Loucy (cell line): ENCODE results near the gene PNLIPRP1.

ENCODE experiments used
- H2AFZ ChIP-seq: fragments of 200-600 bp; sonication (generic); 2 replicates; pipeline ENCODE4 v1.6.0; 2016; ENCODE audit warnings: antibody characterized with exemption, mild to moderate bottlenecking, low read length, moderate library complexity
- H3F3A ChIP-seq: fragments of 200-600 bp; 2 replicates; pipeline ENCODE4 v1.6.0; 2016; ENCODE audit warnings: antibody characterized with exemption, low read depth, mild to moderate bottlenecking
- H3K27me3 ChIP-seq: fragments of 200-600 bp; sonication (generic); 2 replicates; pipeline ENCODE4 v1.6.1; 2014; ENCODE audit warnings: low read length, mild to moderate bottlenecking; ENCODE audit not compliant: insufficient read depth, poor library complexity, severe bottlenecking
- H3K36me3 ChIP-seq: fragments of 200-600 bp; sonication (generic); 2 replicates; pipeline ENCODE4 v1.6.1; 2016; ENCODE audit warnings: low read length; ENCODE audit not compliant: insufficient read depth
- H3K4me1 ChIP-seq: fragments of 200-600 bp; sonication (generic); 2 replicates; pipeline ENCODE4 v1.5.1; 2014; ENCODE audit warnings: low read length, mild to moderate bottlenecking; ENCODE audit not compliant: insufficient read depth, poor library complexity, severe bottlenecking
- H3K4me2 ChIP-seq: fragments of 200-600 bp; sonication (generic); 2 replicates; pipeline ENCODE4 v1.6.0; 2014; ENCODE audit warnings: antibody characterized with exemption, low read length, low read depth, mild to moderate bottlenecking; ENCODE audit not compliant: poor library complexity, severe bottlenecking
- H3K4me3 ChIP-seq: fragments of 200-600 bp; sonication (generic); 2 replicates; pipeline ENCODE4 v1.5.1; 2014; ENCODE audit warnings: low read length, mild to moderate bottlenecking, mixed read lengths; ENCODE audit not compliant: poor library complexity, severe bottlenecking
- H3K79me2 ChIP-seq: fragments of 200-600 bp; sonication (generic); 2 replicates; pipeline ENCODE4 v1.6.1; 2014; ENCODE audit warnings: low read length; ENCODE audit not compliant: insufficient read depth
- H3K9ac ChIP-seq: fragments of 200-600 bp; sonication (generic); 2 replicates; pipeline ENCODE4 v1.6.0; 2014; ENCODE audit warnings: mild to moderate bottlenecking, low read depth, low read length, moderate library complexity; ENCODE audit not compliant: poor library complexity, severe bottlenecking
- H3K9me2 ChIP-seq: fragments of 200-600 bp; sonication (generic); replicated peaks from 2 replicates; pipeline ENCODE4 v1.6.1; 2016; ENCODE audit warnings: low read depth, low read length, mixed read lengths
- H3K9me3 ChIP-seq: fragments of 200-600 bp; sonication (generic); 2 replicates; pipeline ENCODE4 v1.6.1; 2014; ENCODE audit warnings: mild to moderate bottlenecking, antibody characterized with exemption, low read length, low read depth; ENCODE audit not compliant: insufficient read depth
- H4K20me1 ChIP-seq: fragments of 200-600 bp; sonication (generic); 2 replicates; pipeline ENCODE4 v1.6.0; 2014; ENCODE audit warnings: antibody characterized with exemption, low read length, mild to moderate bottlenecking; ENCODE audit not compliant: insufficient read depth, poor library complexity, severe bottlenecking
- CTCF ChIP-seq: fragments of 200-600 bp; sonication (generic); conservative IDR thresholded peaks from 2 replicates; pipeline ENCODE4 v1.5.1; 2014; ENCODE audit warnings: mild to moderate bottlenecking, antibody characterized with exemption, low read length
- EZH2phosphoT487 ChIP-seq: fragments of 200-600 bp; IDR thresholded peaks from 2 replicates; pipeline ENCODE4 v1.6.1; 2018; ENCODE audit warnings: antibody characterized with exemption, mild to moderate bottlenecking, moderate library complexity, borderline replicate concordance

Gene PNLIPRP1

GRCh38 chr10:116653885-116654284 is 63.1 kb downstream of the PNLIPRP1 start:
- no peaks in the 10 kb centered on the region for H3K36me3 ChIP-seq
- H3K4me1 ChIP-seq: no peaks in the 10 kb centered on the region
- no peaks in the 10 kb centered on the region for H3K27me3 ChIP-seq
- no peaks in the 10 kb centered on the region for H3K9me3 ChIP-seq
- no peak overlapping the region for H3K9ac ChIP-seq
- H3K9me2 ChIP-seq: no peaks in the 10 kb centered on the region
- H2AFZ ChIP-seq: no peak overlapping the region
- H4K20me1 ChIP-seq: no peaks in the 10 kb centered on the region
- no peaks in the 10 kb centered on the region for H3K79me2 ChIP-seq
- no peak overlapping the region for H3K4me2 ChIP-seq
- no peaks in the 10 kb centered on the region for H3F3A ChIP-seq
- TF ChIP-seq EZH2phosphoT487: no peak
- TF ChIP-seq CTCF: no peak
- no peak overlapping the region for H3K4me3 ChIP-seq

GRCh38 chr10:116654816-116655215 is 64.1 kb downstream of the PNLIPRP1 start:
- TF ChIP-seq EZH2phosphoT487 (no peak), CTCF (peak; percentile 67)

GRCh38 chr10:116655568-116655967 is 64.8 kb downstream of the PNLIPRP1 start:
- H3K36me3 ChIP-seq: no peaks in the 10 kb centered on the region
- H3K4me2 ChIP-seq: no peak overlapping the region
- H3K9me3 ChIP-seq: no peaks in the 10 kb centered on the region
- no peaks in the 10 kb centered on the region for H3K4me1 ChIP-seq
- H4K20me1 ChIP-seq: no peaks in the 10 kb centered on the region
- H3K27me3 ChIP-seq: no peaks in the 10 kb centered on the region
- no peaks in the 10 kb centered on the region for H3F3A ChIP-seq
- no peaks in the 10 kb centered on the region for H3K9me2 ChIP-seq
- no peak overlapping the region for H2AFZ ChIP-seq
- H3K9ac ChIP-seq: no peak overlapping the region
- H3K4me3 ChIP-seq: no peak overlapping the region
- no peak for TF ChIP-seq EZH2phosphoT487
- no peak for TF ChIP-seq CTCF
- no peaks in the 10 kb centered on the region for H3K79me2 ChIP-seq

More at GRCh38 chr10:116654816-116655215, 64.1 kb downstream of the PNLIPRP1 start:
- H3F3A ChIP-seq: no peaks in the 10 kb centered on the region
- H3K4me2 ChIP-seq: no peak overlapping the region
- H3K9me3 ChIP-seq: no peaks in the 10 kb centered on the region
- H3K4me3 ChIP-seq: no peak overlapping the region
- no peaks in the 10 kb centered on the region for H3K27me3 ChIP-seq
- H2AFZ ChIP-seq: 0 out of 2 replicates have a peak overlapping the region, but pooled peaks have one; percentile 42
- no peaks in the 10 kb centered on the region for H3K79me2 ChIP-seq
- no peaks in the 10 kb centered on the region for H4K20me1 ChIP-seq
- H3K36me3 ChIP-seq: no peaks in the 10 kb centered on the region
- H3K9me2 ChIP-seq: no peaks in the 10 kb centered on the region
- no peaks in the 10 kb centered on the region for H3K4me1 ChIP-seq
- no peak overlapping the region for H3K9ac ChIP-seq
